GM19328 (cell line): ENCODE results near the gene EPHA5.
"Not testable (repeated sequence)": the region's sequence is repeated elsewhere in the genome, so short reads cannot be mapped to it uniquely, and the experiment has no call there.

ENCODE experiments used
- ATAC-seq: cut with Tn5 transposase; IDR thresholded peaks from one replicate; pipeline ENCODE4 v1.9.1; 2021; ENCODE audit warnings: mild to moderate bottlenecking, moderate library complexity; ENCODE audit not compliant: unreplicated experiment

Gene EPHA5

GRCh38 chr4:65386927-65387326, 283.4 kb downstream of the EPHA5 start:
- no peak for ATAC-seq

- no peak for ATAC-seq
These were observed 286.5 kb downstream of the EPHA5 start for GRCh38 chr4:65383589-65384305.

- no peak for ATAC-seq
These were observed 288.6 kb downstream of the EPHA5 start for GRCh38 chr4:65381648-65382047.

GRCh38 chr4:65370709-65371108, 299.6 kb downstream of the EPHA5 start:
- no peak for ATAC-seq

GRCh38 chr4:65367306-65367705, 303.0 kb downstream of the EPHA5 start:
- no peak for ATAC-seq

- ATAC-seq = no peak
These were observed 311.4 kb downstream of the EPHA5 start for GRCh38 chr4:65358914-65359313.

GRCh38 chr4:65353098-65353497, 317.2 kb downstream of the EPHA5 start:
- ATAC-seq = no peak

GRCh38 chr4:65344278-65344825, 325.9 kb downstream of the EPHA5 start:
- ATAC-seq = no peak

GRCh38 chr4:65343342-65343741, 326.9 kb downstream of the EPHA5 start:
- no peak for ATAC-seq

- no peak for ATAC-seq
These were observed 328.7 kb downstream of the EPHA5 start for GRCh38 chr4:65341557-65341956.

- ATAC-seq = no peak
These were observed 329.7 kb downstream of the EPHA5 start for GRCh38 chr4:65340382-65341109.

GRCh38 chr4:65337371-65337770, 332.9 kb downstream of the EPHA5 start:
- no peak for ATAC-seq

- ATAC-seq = no peak
These were observed 333.8 kb downstream of the EPHA5 start for GRCh38 chr4:65336465-65336864.

- no peak for ATAC-seq
These were observed 353.8 kb downstream of the EPHA5 start for GRCh38 chr4:65316534-65316933.

- no peak for ATAC-seq
These were observed 359.2 kb downstream of the EPHA5 start for GRCh38 chr4:65311120-65311519.

GRCh38 chr4:65310586-65310985, 359.7 kb downstream of the EPHA5 start:
- ATAC-seq = no peak

GRCh38 chr4:65308626-65309025, 361.7 kb downstream of the EPHA5 start:
- ATAC-seq = not testable (repeated sequence)

GRCh38 chr4:65302145-65302544, 368.1 kb downstream of the EPHA5 start:
- ATAC-seq = no peak

- ATAC-seq = no peak
These were observed 374.0 kb downstream of the EPHA5 start for GRCh38 chr4:65296246-65296645.

- ATAC-seq = no peak
These were observed 383.2 kb downstream of the EPHA5 start for GRCh38 chr4:65287071-65287470.
